ENCODE measurements around the gene SPPL2B. TPM values are rescaled to one million over a fixed set of nuclear protein-coding genes. Genes with fewer than 3 reads are reported as not detected.
A peak's percentile ranks its signal among the peaks of the same experiment; 100 is the strongest.
"Not testable (repeated sequence)": the region's sequence is repeated elsewhere in the genome, so short reads cannot be mapped to it uniquely, and the experiment has no call there.

The SPPL2B gene, protein sequence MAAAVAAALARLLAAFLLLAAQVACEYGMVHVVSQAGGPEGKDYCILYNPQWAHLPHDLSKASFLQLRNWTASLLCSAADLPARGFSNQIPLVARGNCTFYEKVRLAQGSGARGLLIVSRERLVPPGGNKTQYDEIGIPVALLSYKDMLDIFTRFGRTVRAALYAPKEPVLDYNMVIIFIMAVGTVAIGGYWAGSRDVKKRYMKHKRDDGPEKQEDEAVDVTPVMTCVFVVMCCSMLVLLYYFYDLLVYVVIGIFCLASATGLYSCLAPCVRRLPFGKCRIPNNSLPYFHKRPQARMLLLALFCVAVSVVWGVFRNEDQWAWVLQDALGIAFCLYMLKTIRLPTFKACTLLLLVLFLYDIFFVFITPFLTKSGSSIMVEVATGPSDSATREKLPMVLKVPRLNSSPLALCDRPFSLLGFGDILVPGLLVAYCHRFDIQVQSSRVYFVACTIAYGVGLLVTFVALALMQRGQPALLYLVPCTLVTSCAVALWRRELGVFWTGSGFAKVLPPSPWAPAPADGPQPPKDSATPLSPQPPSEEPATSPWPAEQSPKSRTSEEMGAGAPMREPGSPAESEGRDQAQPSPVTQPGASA
- 16.3 TPM for total RNA-seq

DNA sequence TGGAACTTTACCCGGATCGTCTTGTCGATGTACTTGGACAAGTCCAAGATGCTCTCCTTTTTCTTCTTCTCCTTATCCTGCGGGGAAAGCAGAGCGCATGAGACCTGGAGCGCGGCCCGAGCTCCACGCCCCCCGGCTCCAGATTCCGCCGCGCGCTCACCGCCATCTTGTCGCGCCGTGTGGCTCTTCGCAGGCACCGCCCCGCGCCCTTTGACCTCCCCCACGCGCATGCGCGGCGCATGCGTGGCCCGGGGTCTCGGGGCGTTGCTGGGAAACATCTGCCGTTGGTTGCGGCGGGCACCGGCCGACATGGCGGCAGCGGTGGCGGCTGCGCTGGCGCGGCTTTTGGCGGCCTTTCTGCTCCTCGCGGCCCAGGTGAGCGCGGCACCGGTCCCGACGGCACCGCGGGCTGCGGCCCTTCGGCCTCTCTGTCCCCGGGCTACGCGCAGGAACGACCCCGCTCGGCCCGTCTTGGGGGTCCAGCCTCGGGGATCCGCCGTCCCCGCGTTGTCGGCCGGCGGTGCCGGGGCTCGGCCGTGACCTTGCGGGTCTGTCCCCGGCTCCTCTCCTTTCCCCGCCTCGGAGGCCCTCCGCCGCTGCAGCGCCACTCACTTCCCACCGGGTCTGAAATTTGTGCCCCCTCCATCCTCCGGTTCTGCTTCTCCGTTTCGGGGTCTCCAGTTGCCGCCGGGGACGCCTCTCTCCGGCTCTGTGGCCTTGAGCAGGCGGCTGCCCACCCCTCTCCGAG is at the start of gene SPPL2B, which contains the start of gene LSM7:
SPPL2B (plus strand) TSS at position 284 of the 748 bp plus-strand sequence; CDS start at position 310, 26 bp downstream.
LSM7 (minus strand) TSS at position 186 of the 748 bp plus-strand sequence; CDS start at position 166, 20 bp downstream.
- FAIRE-seq, result no peak
- peak; percentile 98 to 99 for DNase-seq (ENCODE audit: low spot score in 2 of 2)

DNA sequence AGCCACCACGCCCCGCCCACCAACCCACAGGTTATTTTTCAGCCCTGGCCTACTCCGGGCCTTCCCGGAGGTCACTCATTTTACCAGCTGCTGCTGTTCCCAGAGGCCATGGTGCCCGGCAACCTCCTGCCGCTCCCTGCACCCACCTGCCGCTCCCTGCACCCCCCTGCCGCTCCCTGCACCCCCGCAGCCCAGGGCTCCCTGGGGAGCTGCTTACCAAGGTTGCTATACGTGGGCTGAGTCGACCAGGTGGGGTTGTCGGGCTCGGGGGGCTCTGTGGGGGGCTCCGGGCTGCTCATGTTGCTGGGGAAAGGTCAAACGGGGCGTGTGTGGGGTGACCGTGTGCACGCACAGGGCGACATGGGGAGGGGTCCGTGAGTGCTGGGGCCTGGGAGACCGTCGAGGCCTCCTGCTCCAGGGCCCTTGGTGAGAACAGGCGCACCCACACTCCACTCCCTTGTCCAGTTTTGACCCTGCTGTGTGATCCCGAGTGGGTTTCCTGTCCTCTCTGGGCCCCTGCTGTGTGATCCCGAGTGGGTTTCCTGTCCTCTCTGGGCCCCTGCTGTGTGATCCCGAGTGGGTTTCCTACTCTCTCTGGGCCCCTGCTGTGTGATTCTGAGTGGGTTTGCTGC is 47.7 kb upstream of the SPPL2B start:
- DNase-seq (ENCODE audit: low spot score in 2 of 2), result no peak
- no peak for FAIRE-seq

DNA sequence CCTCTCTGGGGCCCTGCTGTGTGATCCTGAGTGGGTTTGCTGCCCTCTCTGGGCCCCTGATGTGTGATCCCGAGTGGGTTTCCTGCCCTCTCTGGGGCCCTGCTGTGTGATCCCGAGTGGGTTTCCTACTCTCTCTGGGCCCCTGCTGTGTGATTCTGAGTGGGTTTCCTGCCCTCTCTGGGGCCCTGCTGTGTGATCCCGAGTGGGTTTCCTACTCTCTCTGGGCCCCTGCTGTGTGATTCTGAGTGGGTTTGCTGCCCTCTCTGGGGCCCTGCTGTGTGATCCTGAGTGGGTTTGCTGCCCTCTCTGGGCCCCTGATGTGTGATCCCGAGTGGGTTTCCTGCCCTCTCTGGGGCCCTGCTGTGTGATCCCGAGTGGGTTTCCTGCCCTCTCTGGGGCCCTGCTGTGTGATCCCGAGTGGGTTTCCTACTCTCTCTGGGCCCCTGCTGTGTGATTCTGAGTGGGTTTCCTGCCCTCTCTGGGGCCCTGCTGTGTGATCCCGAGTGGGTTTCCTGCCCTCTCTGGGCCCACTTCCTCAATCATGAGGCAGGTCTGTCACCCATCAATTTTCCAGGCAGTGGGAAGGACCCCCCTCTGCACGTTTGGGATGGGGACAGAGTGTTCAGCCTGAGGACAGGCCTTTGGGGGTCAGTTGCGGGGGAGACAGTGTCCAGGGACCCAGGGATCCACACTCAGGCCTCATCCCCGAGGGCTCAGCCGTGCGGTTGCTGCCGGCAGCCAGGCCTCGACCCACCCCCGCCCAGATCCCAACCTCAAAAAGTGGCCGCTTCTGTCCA is 47.0 kb upstream of the SPPL2B start:
- DNase-seq (ENCODE audit: low spot score in 2 of 2); FAIRE-seq: not testable (repeated sequence)

DNA sequence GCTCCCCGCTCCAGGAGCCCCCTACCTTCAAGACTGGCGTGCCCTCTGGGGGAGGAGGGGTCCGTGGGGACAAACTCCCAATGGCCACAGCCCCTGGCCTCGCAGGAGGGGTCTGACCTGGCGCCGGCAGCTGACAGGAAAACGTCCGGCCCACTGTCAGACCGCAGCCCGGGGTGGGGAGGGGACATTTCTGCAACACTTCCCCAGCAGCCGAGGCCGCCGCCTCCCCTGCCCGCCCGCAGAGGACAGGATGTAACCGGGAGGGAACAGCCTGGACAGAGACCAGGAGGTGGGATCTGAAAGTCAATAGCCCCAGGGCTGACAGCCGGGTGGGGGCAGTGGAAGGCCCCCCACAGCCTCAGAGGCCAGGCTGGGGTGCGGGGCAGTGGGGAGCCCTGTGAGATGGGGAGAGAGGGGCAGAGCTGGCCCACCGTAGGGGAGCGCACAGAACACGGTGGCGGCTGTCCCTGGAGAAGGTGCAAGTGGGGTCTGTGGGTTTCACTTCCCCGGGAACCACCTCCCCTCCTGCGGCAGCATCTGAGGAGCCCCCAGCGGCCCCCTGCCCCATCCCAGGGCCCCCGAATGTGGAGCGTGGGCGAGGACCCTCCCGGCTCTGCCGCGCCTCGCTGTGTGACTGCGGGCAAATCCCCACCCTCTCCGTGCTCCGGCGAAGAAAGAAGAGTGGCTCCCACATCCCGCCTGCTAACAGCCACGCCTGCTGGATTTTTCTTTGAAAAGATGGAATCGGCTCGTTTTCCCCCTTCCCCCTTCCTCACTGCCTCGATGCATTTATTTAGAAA is 46.2 kb upstream of the SPPL2B start, which contains the start of gene PEAK3:
PEAK3 (minus strand) TSS at position 114 of the 800 bp plus-strand sequence. CDS start 1,244 bp downstream, outside the sequence.
- peak; percentile 56 to 66 for DNase-seq (ENCODE audit: low spot score in 2 of 2)
- FAIRE-seq, result no peak

DNA sequence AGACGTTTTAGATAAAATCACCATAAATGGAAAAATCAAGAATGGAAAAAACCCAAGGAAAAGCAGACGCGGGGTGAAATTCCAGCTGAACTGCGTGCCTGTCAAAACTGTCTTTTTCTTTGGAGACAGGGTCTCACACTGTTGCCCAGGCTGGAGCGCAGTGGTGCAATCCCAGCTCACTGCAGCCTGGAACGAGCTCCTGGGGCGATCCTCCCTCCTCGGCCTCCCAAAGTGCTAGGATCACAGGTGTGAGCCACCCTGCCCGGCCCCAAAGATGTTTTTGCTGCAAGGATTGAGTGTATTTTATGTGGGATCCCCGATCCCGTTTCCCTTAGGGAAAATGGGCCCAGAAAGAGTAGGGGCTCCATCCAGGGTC is 45.6 kb upstream of the SPPL2B start:
- DNase-seq (ENCODE audit: low spot score in 2 of 2) (no peak), FAIRE-seq (no peak)

DNA sequence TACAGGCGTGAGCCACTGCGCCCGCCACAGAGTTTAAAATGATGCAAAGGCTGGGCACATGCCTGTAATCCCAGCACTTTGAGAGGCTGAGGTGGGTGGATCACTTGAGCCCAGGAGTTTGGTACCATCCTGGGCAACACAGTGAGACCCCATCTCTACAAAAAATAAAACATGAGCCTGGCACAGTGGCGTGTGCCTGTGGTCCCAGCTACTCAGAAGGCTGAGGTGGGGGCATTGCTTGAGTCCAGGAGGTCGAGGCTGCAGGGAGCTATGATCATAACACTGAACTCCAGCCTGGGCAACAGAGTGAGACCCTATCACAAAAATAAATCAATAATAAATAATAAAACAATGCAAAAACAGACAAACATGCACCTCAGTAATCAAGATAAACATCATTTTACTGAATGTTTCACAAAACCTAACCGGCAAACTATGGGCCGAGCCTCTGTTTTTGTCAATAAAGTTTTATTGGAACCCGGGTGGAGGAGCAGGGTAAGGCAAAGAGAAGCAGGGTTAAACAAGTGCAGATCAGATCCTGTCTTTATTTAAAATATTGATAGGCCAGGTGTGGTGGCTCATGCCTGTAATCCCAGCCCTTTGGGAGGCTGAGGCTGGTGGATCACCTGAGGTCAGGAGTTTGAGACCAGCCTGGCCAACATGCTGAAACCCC is 44.5 kb upstream of the SPPL2B start:
- no peak for FAIRE-seq
- DNase-seq (ENCODE audit: low spot score in 2 of 2), result no peak

DNA sequence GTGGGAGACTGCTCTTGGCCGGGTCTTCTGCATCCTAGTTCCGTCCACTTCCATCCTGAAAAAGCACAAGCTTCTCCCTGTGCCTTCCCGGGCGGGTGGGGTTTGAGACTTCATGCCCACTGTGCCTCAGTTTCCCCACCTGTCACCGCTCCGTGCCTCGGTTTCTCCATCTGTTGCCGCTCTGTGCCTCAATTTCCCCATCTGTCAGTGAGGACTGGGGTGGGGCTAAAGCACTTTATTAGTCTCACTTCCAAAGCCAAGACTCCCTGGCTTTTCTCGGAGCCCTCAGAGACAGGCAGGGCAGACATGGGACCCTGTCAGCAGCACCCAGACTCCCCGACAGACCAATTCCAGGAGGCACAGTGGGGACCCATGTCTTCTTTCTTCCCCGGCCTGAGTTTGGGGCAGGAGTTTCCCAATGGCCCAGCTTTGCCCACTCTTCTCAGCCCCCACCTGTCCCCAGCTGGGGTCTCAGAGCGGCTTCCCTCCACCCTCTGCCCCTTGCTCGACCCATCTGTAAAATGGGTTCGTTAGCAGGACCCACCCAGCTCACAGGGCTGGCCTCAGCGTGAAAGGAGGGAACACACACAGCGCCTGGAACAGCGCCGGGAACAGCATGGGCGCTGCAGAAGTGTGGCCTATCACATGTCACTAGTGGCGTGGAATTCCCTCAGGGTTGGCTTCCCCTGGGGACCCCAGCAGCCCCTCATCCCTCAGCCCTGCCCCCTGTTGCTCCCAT is 41.9 kb upstream of the SPPL2B start:
- FAIRE-seq (no peak), DNase-seq (ENCODE audit: low spot score in 2 of 2) (no peak)

DNA sequence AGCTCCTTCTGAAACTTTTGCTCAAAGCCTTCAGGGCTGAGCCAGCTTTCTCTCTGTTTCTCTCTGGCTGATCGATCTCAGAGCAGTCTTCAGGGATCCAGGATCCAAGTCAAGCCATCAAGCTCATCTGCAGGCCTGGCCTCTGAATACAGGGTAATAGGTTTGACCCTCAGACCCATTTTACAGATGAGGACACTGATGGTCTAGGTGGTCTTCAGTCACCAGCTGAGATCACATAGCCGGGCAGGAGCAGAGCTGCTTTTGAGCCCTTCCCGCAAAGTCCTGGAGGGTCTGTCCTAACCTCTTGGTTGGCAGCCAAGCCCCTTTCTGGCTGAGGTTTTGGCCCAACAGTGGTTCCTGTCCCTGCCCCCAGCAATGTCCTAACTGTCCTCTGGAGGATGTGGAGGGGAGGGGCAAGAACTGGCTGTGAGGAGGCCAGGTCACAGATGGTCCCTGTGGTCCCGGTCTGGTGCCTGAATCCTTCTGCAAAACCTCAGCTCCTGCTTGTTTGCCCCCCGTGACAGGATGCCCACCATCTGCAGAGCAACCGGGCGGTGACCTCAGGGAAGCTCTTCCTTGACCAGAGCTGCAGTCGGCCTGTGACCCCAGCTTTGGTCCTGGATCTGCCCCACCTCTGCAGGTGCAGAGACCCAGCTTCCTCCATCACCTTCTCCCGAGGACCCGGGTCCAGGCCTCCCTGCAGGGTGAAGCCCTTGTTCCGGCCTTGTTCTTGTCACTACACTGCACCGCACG is 40.7 kb upstream of the SPPL2B start:
- DNase-seq (ENCODE audit: low spot score in 2 of 2) (no peak), FAIRE-seq (no peak)

DNA sequence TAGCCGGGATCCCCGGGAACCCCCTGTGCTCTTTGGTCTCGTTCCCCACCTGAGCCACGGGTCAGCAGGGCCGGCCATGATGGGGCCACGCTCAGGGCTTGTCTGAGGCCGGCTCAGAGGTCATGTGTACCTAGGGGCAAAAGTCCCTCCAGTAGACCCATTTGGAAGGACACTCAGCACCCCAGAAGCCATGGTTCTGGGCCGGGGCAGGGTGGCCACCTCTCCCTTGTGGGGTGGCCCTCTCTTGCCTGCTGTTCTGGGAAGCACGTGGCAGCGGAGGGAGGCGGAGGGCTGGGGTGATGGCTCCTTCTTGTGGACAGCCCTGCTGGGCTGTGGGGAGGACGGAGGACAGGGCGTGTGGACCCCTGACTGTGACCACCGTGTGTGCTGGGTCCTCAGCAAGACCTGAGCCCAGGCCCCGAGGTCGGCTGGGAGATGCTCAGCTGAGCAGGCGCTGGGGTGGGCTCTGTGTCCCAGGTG is 40.1 kb upstream of the SPPL2B start:
- FAIRE-seq, result no peak

DNA sequence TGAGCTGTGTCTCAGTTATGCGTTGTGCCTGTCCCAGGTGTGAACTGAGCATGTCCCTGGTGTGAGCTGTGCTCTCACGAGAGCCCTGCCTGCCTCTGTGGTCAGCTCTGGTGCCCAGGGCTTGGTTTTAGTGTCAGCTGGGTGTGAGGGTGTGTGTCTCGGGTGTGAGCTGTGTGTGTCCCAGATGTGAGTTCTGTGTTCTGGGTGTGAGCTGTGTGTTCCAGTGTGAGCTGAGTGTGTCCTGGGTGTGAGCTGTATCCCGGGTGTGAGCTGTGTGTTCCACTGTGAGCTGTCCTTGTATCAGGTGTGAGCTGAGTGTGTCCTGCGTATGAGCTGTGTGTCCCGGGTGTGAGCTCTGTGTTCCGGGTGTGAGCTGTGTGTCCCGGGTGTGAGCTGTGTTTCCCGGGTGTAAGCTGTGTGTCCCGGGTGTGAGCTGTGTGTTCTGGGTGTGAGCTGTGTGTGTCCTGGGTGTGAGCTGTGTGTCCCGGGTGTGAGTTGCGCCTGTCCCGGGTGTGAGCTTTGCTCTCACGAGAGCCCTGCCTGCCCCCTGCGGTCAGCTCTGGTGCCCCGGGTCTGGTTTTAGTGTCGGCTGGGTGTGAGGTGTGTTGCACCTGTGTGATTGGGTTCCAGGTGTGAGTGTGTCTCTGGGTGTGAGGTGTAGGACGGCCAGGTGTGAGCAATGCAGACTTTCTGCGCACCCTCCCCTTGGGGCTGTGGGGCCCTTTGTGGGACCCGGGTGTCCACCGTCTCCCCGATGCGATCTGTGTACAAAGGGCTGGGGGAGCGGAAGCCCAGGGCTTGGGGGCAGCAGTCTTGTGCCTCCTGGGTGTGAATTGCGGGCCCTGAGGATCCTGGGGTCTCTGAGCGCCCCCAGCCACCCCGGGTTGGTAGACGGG is 39.4 kb upstream of the SPPL2B start:
- FAIRE-seq, result no peak
- no peak for DNase-seq (ENCODE audit: low spot score in 2 of 2)

More for the DNA sequence above, 40.1 kb upstream of the SPPL2B start:
- no peak for DNase-seq (ENCODE audit: low spot score in 2 of 2)

DNA sequence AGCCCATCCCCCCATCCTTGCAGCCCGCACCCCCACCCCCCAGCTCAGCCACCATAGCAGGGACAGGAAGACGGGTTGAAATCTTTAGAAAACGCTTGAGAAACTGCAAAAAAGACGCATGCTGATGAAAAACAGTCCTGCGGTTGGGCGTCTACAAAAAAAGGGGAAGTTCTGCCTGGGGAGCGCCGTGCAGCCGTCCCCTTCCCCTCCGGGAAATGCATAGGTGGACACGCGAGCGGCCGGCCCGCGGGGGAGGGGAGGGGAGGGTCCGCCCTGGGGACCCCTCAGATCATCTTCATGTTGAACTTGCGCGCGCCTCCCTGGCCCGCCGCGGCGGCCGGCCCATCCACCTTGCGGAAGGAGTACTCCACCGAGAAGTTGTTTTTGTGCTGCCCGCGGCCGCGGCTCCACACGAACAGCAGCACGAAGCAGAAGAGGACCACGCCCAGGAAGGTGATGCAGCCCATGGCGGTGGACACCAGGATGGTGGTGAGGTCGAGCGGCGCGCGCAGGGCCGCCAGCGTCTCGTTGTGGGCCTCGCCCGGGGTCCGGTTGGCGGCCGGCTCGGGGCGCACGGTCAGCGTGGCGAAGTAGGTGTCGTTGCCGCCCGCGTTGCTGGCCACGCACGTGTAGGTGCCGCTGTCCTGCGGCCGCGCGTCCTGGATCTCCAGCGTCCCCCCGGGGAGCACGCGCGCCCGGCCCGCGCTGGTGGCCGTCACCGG is 38.6 kb upstream of the SPPL2B start:
- peak in 1 of 2 donors; percentile 57 for DNase-seq (ENCODE audit: low spot score in 2 of 2)
- FAIRE-seq, result no peak

DNA sequence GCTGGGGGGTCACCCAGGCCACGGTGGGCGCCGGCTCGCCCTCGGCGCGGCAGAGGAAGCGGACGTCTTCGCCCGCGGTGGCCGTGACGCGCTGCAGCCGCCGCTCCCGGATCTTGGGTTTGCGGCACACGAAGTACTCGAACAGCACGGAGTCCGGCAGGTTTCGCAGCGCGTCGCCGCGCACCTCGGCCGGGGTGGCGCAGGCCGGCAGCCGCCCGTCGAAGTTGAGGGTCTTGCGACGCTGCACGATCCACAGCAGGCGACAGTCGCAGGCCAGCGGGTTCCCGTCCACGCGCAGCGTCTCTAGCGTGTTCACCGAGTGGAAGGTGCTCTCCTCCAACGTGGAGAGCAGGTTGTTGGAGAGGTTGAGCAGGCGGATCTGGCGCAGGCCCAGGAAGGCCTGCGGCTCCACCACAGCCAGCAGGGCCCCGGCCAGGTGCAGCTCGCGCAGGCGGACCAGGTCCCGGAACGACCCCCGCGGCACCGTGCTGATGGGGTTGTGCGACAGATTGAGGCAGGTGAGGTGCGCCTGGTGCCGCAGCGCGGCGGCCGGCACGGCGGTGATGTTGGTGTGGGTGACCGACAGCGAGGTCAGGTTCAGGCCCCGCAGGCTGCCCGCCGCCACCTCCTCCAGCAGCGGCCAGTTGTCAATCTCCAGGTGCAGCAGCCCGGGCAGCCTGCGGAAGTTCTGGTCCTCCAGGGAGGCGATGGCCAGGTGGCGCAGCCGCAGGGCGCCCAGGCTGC is 37.9 kb upstream of the SPPL2B start:
- DNase-seq (ENCODE audit: low spot score in 2 of 2), result no peak
- no peak for FAIRE-seq

DNA sequence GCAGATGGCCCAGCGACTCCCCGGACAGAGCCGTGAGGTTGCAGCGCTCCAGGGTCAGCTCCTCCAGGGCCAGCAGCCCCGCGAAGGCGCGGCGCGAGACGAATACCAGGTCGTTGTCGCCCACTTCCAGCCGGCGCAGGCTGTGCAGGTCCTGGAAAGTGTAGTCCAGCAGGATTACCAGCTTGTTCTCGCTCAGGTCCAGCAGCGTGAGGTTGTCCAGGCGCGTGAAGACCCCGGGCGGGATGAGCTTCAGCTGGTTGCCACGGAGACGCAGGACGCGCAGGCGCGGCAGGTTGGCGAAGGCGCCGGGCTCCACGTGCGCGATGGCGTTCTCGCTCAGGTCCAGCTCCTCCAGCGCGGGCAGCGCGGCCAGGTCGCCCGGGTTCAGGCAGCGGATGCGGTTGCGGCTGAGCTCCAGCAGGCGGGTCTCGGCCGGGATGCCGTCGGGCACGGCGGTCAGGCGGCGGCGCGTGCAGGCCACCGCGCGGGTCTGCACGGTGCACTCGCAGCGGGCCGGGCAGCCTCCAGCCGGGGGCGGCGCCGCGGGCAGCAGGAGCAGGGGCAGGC is 37.2 kb upstream of the SPPL2B start:
- DNase-seq (ENCODE audit: low spot score in 2 of 2) (peak in 1 of 2 donors; percentile 54), FAIRE-seq (no peak)

Measured in frontal cortex (tissue), 4 donors.